Kidney capillary endothelial cell (primary cell): ENCODE data around the gene EXO1.
"Not testable (repeated sequence)": the region's sequence is repeated elsewhere in the genome, so short reads cannot be mapped to it uniquely, and the experiment has no call there.

ENCODE experiments used
- DNase-seq: peaks from one replicate; pipeline ENCODE4 v3.0.0-alpha.2; 2018; ENCODE audit warnings: low spot score

EXO1 gene

DNA sequence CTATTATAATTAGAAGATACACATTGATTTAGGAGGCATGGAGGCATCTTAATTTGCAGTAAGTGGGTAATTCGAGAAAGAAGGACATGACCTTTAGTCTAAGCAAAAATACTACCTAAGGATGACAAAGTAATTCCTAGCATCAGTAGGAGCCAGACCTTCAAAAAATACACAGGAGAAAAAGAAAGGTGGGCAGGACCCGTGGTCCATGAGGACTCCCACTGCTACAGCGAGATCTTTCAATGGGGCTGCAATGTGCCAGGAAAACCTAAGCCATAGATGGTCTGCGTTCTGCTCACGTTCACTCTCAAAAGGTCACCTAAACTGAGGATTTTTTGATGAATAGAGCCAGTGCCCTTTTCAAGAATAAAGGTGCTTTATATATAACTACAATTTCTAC is 10.6 kb upstream of the EXO1 start:
- DNase-seq = no peak

DNA sequence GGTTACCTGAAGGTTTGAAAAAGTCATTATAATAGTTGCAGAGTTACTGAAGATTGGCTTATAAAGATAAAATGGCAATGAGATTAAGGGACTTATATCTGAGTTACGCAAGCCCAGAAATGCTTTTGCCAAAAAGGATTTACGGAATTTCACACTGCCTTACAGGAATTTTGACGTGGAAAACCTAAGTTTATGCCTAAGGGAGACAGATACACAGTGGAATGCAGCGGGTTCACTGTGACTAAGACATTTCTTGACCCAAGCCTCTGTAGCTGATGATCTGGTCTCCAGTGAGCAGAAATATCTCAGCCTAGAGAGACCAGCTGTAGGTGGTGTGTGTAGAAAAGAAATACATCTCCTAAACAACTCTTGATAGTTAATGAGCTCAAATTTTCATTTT is 10.1 kb upstream of the EXO1 start:
- no peak for DNase-seq

DNA sequence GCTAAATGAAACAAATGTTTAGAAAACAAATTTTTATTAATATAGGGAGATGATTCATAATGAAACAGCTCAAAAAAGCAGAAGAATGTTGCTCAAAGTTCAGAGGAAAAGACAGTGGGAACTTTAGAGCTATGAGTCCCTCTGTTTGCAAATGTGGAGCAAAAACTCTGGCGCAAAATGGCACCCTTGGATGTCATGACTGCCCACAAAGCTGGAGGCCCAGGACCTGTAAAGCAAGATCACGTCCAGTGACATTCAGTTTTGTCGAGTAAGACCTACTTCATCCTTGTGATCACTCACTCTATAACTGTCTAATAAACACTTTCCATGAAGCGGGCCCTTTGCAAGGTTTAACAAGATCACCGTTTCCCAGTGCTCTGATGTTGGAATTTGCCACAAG is 9.1 kb upstream of the EXO1 start:
- DNase-seq = no peak

DNA sequence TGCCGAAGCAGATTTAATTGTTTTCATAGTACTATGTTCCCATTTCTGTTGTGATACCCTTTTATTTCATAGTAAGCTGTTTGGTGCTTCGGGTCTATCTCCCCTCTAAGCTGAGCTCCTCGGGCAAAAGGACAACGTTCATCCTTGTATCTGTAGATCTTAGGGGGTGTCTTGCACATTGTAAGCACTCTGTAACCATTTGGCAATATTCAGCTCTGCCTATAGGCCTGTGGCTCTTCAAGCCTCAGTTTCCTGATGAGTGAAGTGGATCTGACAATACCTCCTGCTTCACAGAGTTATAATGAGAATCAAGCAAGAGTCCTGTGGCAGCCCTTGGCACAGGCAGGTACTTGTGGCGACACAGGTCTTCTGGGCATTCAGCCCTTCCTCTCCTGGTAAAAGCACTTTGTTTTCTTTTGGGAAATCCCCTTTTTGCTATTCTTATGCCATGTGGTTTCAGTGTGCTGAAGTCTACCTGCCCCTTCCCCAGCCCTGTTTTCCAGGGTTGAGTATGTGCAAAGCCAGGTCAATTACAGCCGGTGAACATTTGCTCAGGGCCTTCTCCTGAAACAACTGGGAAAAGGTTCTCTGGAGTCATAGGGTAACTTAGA is 8.5 kb upstream of the EXO1 start:
- DNase-seq = no peak

DNA sequence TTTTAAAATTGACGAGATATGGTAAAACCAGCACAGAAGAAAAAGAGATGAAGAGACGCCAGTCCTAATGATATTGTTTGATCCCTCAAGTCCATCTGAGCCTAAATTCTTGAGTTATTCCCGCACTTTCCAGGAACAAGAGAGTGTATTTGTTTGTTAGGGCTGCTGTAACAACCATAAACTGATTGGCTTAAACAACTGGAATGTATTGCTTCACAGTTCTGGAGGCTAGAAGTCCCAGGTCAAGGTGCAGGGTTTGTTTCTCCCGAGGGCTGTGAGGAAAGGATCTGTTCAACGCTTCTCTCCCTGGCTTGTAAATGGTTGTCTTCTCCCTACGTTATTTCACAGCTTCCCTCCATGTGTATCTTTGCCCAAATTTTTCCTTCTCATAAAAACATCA is 7.8 kb upstream of the EXO1 start:
- DNase-seq = no peak

DNA sequence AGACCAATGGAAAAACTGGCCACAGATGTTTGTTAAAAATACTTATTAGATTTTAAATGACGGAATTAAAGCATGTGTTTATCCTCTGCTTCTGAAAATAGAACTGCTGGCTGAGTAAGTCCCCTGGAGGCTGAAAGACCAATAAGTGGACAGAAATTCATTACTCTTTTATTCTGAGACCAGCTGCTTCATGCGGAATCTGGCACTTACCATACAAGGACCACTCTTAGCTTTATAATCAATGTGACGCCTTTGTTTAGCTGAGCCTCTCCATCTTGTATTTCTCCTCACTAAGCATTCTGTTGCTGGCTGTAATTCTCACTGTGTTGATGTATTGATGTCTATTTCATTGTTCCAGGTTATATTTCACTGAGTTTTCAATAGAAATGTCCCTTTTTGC is 6.3 kb upstream of the EXO1 start:
- DNase-seq = no peak

DNA sequence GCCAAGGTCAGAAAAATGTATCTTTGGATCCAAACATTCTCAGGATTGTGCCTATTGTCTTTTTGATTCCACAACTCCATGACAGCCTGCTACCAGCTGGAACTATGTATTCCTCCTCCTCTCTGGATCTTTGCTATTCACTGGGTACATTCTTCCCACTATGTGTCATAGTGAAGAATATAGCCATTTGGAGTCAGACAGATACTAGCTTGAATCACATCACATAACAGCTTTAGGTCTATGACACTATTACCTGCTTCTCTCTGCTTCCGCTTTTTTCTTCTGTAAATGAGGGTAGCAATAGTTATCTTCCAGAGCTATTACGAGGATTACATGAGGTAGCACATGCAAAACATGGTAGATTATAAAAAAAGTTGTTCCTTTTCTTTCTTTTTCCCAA is 5.4 kb upstream of the EXO1 start:
- DNase-seq = no peak

DNA sequence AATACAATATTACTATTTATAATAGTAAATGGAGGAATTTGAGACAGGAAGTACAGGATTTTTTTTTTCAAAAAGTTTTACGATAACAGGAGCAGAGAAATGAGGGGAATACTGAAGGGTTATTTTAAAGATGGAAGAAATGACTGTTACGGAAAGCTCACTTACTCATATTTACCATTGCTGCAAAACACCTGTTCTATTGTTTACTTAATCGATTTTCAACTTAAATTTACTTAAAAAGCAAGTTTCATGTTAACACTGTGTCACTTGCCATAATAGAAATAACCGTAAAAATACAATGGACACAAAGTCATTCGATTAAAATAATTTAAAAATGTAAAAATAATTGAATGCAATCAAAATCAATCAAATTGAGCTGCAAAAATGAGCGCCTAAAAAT is 3.4 kb upstream of the EXO1 start:
- no peak for DNase-seq

DNA sequence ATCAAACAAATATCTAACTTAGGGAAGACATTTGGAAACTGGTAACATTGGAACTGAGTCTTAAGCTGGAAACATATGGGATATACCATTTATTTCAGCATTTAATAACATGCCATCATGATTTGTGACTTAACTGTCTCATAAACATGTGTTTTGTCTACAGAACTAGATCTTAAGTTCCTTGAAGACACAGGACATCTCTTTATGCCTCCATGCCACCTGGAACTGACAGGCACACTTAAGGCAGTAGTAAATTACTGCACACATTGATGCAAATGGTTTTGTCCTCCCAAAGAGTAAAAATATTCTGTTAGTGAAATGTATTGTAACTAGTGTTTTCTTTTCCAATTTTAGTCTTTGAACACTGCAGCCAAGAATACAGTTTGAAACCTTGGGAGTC is 1.6 kb upstream of the EXO1 start:
- no peak for DNase-seq

DNA sequence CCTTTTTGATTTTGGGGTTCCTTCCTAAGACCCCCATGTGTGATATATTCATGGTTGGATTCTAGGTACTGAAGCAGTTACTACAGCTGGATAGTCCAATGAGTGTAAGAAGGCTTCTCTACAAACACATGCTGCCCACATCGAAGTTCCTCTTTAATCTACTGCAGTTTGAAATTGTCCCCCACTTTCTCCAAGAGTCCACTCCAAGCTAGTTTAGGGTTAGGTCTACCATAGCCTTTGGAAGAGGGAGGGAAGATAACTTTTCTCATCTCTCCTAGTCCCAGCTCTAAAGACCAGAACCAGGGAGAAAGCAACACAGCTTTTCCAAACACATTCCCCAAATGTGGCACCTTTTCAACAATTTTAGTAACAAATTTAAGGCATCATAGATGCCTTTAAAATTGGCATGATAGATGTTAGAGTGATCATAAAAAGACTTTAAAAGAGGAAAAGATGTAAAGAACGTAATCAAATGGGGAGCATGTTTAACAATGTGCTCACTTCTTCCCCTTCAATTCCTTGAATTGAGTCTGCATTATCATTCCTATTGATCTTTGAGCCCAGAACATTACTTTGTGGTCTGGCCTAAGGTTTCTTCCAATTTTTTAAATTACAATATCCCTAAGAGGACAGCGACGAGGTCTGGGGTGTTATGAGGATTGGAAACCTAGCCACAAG is 1.0 kb upstream of the EXO1 start:
- DNase-seq = no peak

DNA sequence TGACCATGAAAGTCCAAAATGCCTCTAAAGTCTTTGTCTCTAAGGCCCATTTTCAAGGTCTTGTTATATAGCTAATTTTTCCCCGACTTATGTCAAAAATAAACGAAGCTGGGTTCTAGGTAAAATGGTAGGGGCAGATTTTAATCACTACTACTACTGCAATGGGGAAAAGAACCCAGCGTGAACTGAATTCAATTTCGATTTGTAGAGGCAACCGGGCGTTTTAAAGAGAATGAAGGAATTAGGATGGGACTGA is 536 bp upstream of the EXO1 start:
- DNase-seq = no peak

DNA sequence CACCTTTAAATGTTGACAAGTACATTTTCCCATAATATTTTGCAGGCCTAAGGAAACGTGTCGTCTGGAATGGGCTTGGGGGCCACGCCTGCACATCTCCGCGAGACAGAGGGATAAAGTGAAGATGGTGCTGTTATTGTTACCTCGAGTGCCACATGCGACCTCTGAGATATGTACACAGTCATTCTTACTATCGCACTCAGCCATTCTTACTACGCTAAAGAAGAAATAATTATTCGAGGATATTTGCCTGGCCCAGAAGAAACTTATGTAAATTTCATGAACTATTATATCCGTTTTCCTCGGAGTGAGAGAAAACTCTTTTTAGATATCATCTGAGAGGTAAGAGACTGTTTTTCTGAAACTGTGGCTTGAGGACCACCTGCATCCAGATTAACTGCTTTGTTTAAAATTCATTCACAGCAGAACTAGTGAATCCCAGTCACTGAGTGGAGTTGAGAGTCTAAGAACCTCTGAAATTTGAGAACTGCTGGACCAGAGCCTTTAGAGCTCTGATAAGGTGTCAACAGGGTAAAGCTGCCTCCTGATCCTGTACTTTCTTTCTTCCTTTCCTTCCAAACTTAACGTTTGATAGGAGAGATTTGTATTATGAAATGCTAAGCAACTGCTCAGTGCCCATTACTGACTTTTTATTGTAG is 811 bp downstream of the EXO1 start:
- no peak for DNase-seq

DNA sequence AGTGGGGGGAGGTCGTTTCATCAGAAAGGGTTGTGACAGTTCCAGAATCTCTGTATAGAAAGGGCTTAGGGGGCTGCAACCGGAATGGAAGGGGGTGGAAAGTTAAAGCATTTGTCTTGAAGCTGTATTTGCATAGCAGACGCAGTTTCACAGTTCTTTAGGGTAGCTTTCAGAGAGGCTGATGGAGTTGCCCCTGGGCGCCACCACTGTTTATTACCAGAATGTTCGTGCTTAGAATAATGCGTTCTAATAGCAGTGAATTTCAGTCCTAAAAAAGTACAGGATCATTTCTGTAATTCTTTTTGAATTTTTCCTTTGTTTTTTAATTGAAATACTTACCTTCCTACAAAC is 1.3 kb downstream of the EXO1 start:
- no peak for DNase-seq

DNA sequence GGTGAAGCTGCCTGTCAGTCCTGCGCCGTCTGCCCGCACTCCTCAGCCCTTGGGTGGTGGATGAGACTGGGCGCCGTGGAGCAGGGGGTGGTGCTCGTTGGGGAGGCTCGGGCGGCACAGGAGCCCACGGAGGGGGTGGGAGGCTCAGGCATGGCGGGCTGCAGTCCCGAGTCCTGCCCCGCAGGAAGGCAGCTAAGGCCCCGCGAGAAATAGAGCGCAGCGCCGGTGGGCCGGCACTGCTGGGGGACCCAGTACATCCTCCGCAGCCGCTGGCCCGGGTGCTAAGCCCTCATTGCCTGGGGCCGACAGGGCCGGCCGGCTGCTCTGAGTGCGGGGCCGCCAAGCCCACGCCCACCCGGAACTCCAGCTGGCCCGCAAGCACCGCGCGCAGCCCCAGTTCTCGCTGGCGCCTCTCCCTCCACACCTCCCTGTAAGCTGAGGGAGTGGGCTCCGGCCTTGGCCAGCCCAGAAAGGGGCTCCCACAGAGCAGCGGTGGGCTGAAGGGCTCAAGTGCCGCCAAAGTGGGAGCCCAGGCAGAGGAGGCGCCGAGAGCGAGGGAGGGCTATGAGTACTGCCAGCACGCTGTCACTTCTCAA is 7.6 kb downstream of the EXO1 start:
- not testable (repeated sequence) for DNase-seq

DNA sequence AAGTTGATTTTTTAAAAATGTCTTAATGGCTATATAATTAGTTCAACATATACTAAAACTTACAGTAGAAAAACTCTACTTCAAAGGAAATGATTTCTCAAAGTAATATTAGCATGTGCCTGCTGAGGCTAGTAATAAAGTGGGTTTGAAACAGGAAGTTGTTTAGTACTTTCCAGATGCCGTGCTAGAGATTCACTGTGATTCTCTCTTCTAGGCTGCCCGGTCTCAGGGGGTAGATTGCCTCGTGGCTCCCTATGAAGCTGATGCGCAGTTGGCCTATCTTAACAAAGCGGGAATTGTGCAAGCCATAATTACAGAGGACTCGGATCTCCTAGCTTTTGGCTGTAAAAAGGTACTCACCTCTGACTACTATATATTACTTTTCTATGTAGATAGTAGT is 9.1 kb downstream of the EXO1 start:
- no peak for DNase-seq

DNA sequence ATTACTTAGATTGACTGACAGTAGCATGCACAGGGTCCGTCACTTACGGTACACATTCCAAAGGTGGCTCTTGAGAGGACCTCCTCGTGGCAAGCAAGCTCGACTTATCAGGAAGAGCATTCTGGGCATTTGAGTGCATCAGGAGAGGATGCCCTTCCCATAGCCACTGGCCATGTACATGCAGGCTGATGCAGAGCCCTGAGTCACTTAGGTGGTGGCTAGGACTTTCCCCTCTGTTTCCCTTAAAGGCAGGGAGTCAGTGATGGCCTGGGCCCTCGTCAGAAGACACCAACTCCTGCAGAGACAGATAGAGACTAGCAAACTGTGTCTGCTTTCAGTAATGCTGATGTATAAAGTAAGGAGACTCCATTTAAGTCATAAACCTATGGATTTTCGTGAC is 12.9 kb downstream of the EXO1 start:
- no peak for DNase-seq

DNA sequence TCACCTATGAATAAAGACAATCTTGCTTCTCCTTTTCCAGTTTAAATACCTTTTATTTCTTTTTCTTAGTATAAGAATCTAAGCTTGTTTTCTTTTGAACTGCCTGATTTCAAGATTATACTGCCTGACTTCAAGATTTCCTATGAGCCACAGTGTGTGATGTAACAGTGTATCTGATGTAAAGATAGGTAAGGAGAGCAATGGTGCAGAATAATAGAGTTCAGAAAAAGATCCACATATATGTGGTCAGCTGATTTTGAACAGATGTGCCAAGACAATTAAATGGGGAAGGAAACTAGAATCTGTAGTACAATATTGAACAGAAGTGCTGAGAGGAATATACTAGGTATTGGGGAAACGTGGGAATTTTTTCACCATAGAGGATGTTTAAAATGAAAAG is 21.0 kb downstream of the EXO1 start:
- DNase-seq = no peak

DNA sequence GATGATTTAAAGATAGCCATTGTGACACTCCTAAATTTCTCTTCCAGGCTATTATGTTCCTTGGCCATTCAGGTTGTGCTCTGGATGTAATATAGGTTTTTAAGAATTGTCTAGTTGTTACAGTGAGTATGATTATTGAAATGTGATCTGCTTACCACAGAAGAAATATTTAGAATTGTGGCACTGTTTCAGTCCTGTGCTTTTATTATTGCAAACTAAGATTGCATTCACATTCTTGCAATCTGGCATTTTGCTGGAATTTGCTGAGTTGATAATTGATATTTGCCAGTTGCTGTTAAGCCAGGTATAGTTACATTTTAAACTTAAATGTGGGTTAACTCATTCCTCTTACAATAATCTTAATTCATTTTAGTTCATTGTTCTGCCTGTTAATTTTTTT is 22.3 kb downstream of the EXO1 start:
- no peak for DNase-seq

DNA sequence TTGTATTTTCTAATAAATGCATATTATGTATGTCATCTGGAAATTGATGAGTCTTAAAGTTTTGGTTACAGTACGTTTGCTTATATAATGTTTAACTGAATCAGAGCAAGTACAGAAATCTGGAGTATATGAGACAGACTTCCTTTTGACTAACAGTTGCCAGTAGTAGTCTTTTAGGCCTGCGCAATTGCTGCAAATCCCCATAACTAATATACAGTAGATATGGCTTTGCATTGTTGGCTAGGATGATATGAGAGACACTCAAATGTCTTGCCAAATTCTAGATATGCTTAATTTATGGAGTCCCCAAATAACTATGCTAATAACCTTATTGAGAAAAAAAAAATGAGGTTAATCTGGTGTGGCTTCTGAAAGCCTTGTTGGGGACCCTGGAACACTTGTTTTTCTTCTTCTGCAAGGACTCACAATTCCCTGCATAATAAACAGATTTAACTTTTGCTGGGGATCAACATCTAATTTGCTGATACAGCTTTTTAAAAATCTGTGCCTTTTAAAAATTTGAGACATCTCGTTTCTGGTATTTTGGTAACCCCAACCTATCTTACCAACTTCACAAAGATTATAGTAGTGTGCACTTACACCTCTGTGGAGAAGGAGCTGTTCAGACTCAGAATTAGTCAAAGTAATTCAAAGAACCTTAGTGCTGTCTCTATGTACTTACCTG is 22.9 kb downstream of the EXO1 start:
- DNase-seq = no peak

DNA sequence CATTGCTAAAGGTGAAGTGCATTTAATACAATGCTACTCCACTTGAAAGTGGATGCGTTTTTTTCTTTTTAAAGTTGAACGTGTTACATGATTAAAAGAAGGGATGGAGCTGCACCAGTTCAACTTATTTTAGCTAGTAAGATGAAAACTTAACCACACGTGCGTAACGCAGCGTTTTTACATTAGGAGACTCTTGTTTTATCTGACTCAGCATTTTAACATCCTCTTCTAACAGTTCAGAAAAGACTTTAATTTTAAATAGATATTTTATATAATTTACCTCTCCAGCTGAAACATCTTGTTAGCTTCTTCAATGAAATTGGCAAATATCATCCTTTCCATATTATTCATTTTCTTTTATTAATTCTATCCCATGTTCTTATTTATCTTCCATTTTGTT is 33.4 kb downstream of the EXO1 start:
- DNase-seq = no peak

DNA sequence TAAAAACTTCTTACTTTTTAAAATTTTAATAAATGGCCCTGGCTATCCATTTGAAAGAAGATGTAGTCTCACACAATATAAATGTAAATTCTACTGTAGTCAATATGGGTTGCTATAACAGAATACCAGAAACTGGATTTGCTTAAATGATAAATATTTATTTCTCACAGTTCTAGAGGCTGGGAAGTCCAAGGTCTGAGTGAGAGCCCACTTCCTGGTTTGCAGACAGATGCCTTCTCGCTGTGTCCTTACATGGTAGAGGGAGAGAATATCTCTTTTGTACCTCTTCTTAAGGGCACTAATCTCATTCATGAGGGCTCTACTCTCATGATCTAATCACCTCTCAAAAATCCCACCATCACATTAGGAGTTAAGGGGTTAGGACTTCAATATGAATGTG is 35.2 kb downstream of the EXO1 start:
- no peak for DNase-seq

DNA sequence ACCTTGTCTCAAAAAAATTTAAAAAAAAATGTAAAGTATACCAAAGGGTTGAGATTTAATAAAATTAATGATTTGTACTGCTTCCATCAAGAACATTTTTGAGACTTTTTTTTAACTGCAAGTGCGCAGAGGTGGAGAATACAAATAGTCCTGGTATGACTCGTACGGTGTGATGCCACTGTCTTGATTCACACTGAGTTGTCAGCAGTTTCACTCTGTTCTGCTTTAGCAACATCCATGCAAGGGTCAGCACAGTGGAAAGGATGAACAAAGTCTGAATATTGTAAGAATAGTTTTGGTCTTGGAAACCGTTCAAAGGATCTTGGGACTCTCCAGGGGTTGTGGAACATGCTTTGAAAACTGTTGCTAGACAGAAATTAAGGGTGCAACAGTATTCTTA is 40.2 kb downstream of the EXO1 start:
- DNase-seq = no peak

DNA sequence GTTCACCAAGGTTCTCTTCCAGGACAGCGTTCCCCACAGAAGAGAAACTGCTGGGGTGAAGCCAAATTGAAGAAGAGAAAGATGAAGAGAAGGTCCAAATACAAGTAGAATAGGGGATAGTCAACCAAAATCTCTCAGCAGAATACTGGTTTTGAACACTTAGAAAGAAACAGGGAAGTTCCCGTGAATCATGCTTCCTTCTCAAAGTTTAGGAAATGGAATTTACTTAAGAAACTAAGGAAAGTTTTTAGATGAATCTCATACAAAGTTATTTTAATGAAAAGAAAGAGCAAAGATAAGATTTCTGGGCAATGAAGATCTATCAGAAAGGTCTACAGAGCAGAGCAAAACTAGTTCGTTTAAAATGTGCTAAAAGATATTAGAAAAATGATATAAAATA is 43.3 kb downstream of the EXO1 start:
- no peak for DNase-seq
